IMR-90 (cell line): ENCODE measurements around the gene SLC25A12. TPM values are rescaled to one million over a fixed set of nuclear protein-coding genes. Genes with fewer than 3 reads are reported as not detected.

Experiments
- ATAC-seq: fragments of 200-7000 bp; cut with Tn5 transposase; 2 replicates; pipeline ENCODE4 v1.9.1; 2020; ENCODE audit warnings: low read depth, mild to moderate bottlenecking, moderate library complexity
- BruUV-seq: library from RNA; stranded (reverse); fragments of 400-500 nt; replicated peaks from 2 replicates; lab custom pipeline; 2021; lab: Mats Ljungman, UMichigan
- CTCF ChIA-PET: fragments of 300-600 bp; formaldehyde crosslinking; extraction: SDS; loops from one replicate; lab custom pipeline; 2021; ENCODE audit warnings: antibody characterized with exemption; lab: Yijun Ruan, JAX
- POLR2A ChIA-PET: fragments of 300-600 bp; sonication (Branson Sonifier 250); formaldehyde crosslinking; loops from one replicate; lab custom pipeline; 2022; ENCODE audit warnings: antibody characterized with exemption; ENCODE audit not compliant: unreplicated experiment; lab: Charles Lee
- DNase-seq: peaks from one replicate; pipeline ENCODE4 v3.0.0; 2013
- H2AFZ ChIP-seq: replicated peaks from 2 replicates; pipeline ENCODE3; 2013; ENCODE audit warnings: low read length, mild to moderate bottlenecking; ENCODE audit not compliant: poor library complexity
- H2AK5ac ChIP-seq: 2 replicates; pipeline ENCODE4 v1.6.1; 2013; ENCODE audit warnings: low read depth, low read length, inconsistent platforms
- H2AK9ac ChIP-seq: replicated peaks from 2 replicates; pipeline ENCODE3; 2013; ENCODE audit warnings: mild to moderate bottlenecking, low read depth, low read length, moderate library complexity; ENCODE audit not compliant: poor library complexity
- H2BK120ac ChIP-seq: 2 replicates; pipeline ENCODE4 v1.6.1; 2013; ENCODE audit warnings: low read depth, low read length, inconsistent platforms
- H2BK15ac ChIP-seq: 3 replicates; pipeline ENCODE4 v1.6.1; 2013; ENCODE audit warnings: low read depth, low read length, inconsistent platforms
- H2BK20ac ChIP-seq: 2 replicates; pipeline ENCODE4 v1.6.1; 2013; ENCODE audit warnings: low read depth, mild to moderate bottlenecking, inconsistent platforms, low read length, moderate library complexity
- H2BK5ac ChIP-seq: 2 replicates; pipeline ENCODE4 v1.6.1; 2013; ENCODE audit warnings: mild to moderate bottlenecking, low read depth, low read length, inconsistent platforms; ENCODE audit not compliant: poor library complexity, severe bottlenecking
- H3K14ac ChIP-seq: replicated peaks from 2 replicates; pipeline ENCODE4 v1.6.1; 2013; ENCODE audit warnings: low read depth, low read length, inconsistent platforms
- H3K18ac ChIP-seq: 2 replicates; pipeline ENCODE4 v1.6.1; 2013; ENCODE audit warnings: low read depth, low read length, control low read depth
- H3K23ac ChIP-seq: 2 replicates; pipeline ENCODE4 v1.6.1; 2013; ENCODE audit warnings: low read depth, low read length, inconsistent platforms
- H3K27ac ChIP-seq: 2 replicates; pipeline ENCODE4 v1.5.1; 2013; ENCODE audit warnings: mild to moderate bottlenecking, control low read depth, low read length; ENCODE audit not compliant: insufficient read depth
- H3K27me3 ChIP-seq: 2 replicates; pipeline ENCODE4 v1.6.1; 2013; ENCODE audit warnings: low read length; ENCODE audit not compliant: control insufficient read depth, insufficient read depth
- H3K36me3 ChIP-seq: 2 replicates; pipeline ENCODE4 v1.6.1; 2013; ENCODE audit warnings: low read length, mixed read lengths; ENCODE audit not compliant: control insufficient read depth, insufficient read depth
- H3K4ac ChIP-seq: 2 replicates; pipeline ENCODE4 v1.6.1; 2013; ENCODE audit warnings: low read depth, low read length, inconsistent platforms
- H3K4me1 ChIP-seq: 2 replicates; pipeline ENCODE4 v1.6.1; 2013; ENCODE audit warnings: low read length, mixed read lengths; ENCODE audit not compliant: control insufficient read depth, insufficient read depth
- H3K4me2 ChIP-seq: 2 replicates; pipeline ENCODE4 v1.6.1; 2013; ENCODE audit warnings: low read depth, mild to moderate bottlenecking, control low read depth, low read length, moderate library complexity
- H3K4me3 ChIP-seq: 2 replicates; pipeline ENCODE4 v1.5.1; 2013; ENCODE audit warnings: low read depth, mild to moderate bottlenecking, control low read depth, low read length, moderate library complexity; ENCODE audit not compliant: insufficient read depth
- H3K56ac ChIP-seq: 2 replicates; pipeline ENCODE4 v1.6.1; 2013; ENCODE audit warnings: low read length, inconsistent platforms; ENCODE audit not compliant: insufficient read depth; ENCODE audit errors: extremely low read depth
- H3K79me1 ChIP-seq, 2 experiments: 2 replicates each; pipeline ENCODE4 v1.6.1; 2013; ENCODE audit warnings: low read length in 2 of 2, inconsistent platforms in 1 of 2, low read depth in 1 of 2
- H3K9ac ChIP-seq: 2 replicates; pipeline ENCODE4 v1.6.1; 2013; ENCODE audit warnings: low read depth, low read length, control low read depth
- H3K9me1 ChIP-seq: 2 replicates; pipeline ENCODE4 v1.6.1; 2013; ENCODE audit warnings: low read length, inconsistent platforms; ENCODE audit not compliant: insufficient read depth
- H3K9me3 ChIP-seq: 2 replicates; pipeline ENCODE4 v1.6.1; 2013; ENCODE audit warnings: low read length; ENCODE audit not compliant: control insufficient read depth, insufficient read depth
- H4K20me1 ChIP-seq: 2 replicates; pipeline ENCODE4 v1.6.1; 2013; ENCODE audit warnings: low read length, inconsistent platforms; ENCODE audit not compliant: insufficient read depth
- H4K5ac ChIP-seq: 2 replicates; pipeline ENCODE4 v1.6.1; 2013; ENCODE audit warnings: mild to moderate bottlenecking, low read depth, low read length, control low read depth
- H4K8ac ChIP-seq, 2 experiments: 2 replicates each; pipeline ENCODE4 v1.6.1; 2013; ENCODE audit warnings: low read depth in 2 of 2, low read length in 2 of 2, control low read depth in 1 of 2, inconsistent platforms in 1 of 2
- H4K91ac ChIP-seq: 2 replicates; pipeline ENCODE4 v1.6.1; 2013; ENCODE audit warnings: low read depth, low read length, inconsistent platforms; ENCODE audit not compliant: insufficient read depth
- BHLHE40 ChIP-seq: fragments of 150-350 bp; IDR thresholded peaks from 2 replicates; pipeline ENCODE4 v1.6.1; 2016; ENCODE audit warnings: mild to moderate bottlenecking, low read depth, low read length
- CEBPB ChIP-seq: IDR thresholded peaks from 2 replicates; pipeline ENCODE4 v1.6.1; 2012; ENCODE audit warnings: low read depth, low read length, improper control_type of control experiment
- CHD1 ChIP-seq: IDR thresholded peaks from 2 replicates; pipeline ENCODE4 v1.6.1; 2012; ENCODE audit warnings: low read depth, low read length, improper control_type of control experiment
- CTCF ChIP-seq: conservative IDR thresholded peaks from 2 replicates; pipeline ENCODE4 v1.5.1; 2012; ENCODE audit warnings: mild to moderate bottlenecking, low read depth, low read length, improper control_type of control experiment
- ELK1 ChIP-seq: fragments of 150-350 bp; IDR thresholded peaks from 2 replicates; pipeline ENCODE4 v1.6.1; 2016; ENCODE audit warnings: low read depth, mild to moderate bottlenecking, low read length, moderate library complexity, borderline replicate concordance
- FOS ChIP-seq: fragments of 150-350 bp; IDR thresholded peaks from 2 replicates; pipeline ENCODE4 v1.6.1; 2016; ENCODE audit warnings: low read depth, low read length
- MAFK ChIP-seq: IDR thresholded peaks from 2 replicates; pipeline ENCODE4 v1.6.1; 2012; ENCODE audit warnings: low read depth, low read length, improper control_type of control experiment
- MAZ ChIP-seq: IDR thresholded peaks from 2 replicates; pipeline ENCODE4 v1.6.1; 2012; ENCODE audit warnings: low read depth, mild to moderate bottlenecking, low read length, improper control_type of control experiment, moderate library complexity, borderline replicate concordance
- MXI1 ChIP-seq: IDR thresholded peaks from 2 replicates; pipeline ENCODE4 v1.6.1; 2012; ENCODE audit warnings: low read depth, mild to moderate bottlenecking, low read length, moderate library complexity, borderline replicate concordance
- NFE2L2 ChIP-seq: fragments of 150-350 bp; IDR thresholded peaks from 2 replicates; pipeline ENCODE4 v1.6.1; 2016; ENCODE audit warnings: low read depth, mild to moderate bottlenecking, low read length
- POLR2A ChIP-seq: IDR thresholded peaks from 2 replicates; pipeline ENCODE4 v1.6.1; 2012; ENCODE audit warnings: mild to moderate bottlenecking, low read depth, low read length
- RAD21 ChIP-seq: IDR thresholded peaks from 2 replicates; pipeline ENCODE4 v1.6.1; 2012; ENCODE audit warnings: low read length, improper control_type of control experiment
- RFX5 ChIP-seq: IDR thresholded peaks from 2 replicates; pipeline ENCODE4 v1.8.0; 2012; ENCODE audit warnings: low read depth, mild to moderate bottlenecking, low read length, moderate library complexity
- SMC3 ChIP-seq: fragments of 150-350 bp; IDR thresholded peaks from 2 replicates; pipeline ENCODE4 v1.6.1; 2016; ENCODE audit warnings: low read depth, mild to moderate bottlenecking, antibody characterized with exemption, low read length, moderate library complexity
- USF2 ChIP-seq: fragments of 150-350 bp; IDR thresholded peaks from 2 replicates; pipeline ENCODE4 v1.6.1; 2017; ENCODE audit warnings: mild to moderate bottlenecking, antibody characterized with exemption, low read length, low read depth
- WGBS, 2 experiments: methylation state at CpG; one replicate each; pipeline versions ENCODE4 v1.1.5 to v1.1.7; 2013; ENCODE audit warnings: missing lambda C conversion rate in 2 of 2; ENCODE audit not compliant: insufficient read length in 1 of 2; ENCODE audit errors: extremely low coverage in 2 of 2; 5-methylcytosine and 5-hydroxymethylcytosine counted together
- dilution Hi-C: fragments of 300-500 bp; cut with HindIII; formaldehyde crosslinking; loops from one replicate; pipeline ENCODE4 v1.14.3; 2018; ENCODE audit warnings: low sequenced_read_pairs; ENCODE audit not compliant: unreplicated experiment
- in situ Hi-C: fragments of 300-500 bp; cut with MboI; formaldehyde crosslinking; loops from 3 replicates; pipeline ENCODE4 v1.14.3; 2019; ENCODE audit warnings: low sequenced_read_pairs, inconsistent platforms, mixed read lengths
- intact Hi-C: fragments of 100-400 bp; cut with micrococcal nuclease; formaldehyde crosslinking; loops from 2 replicates; pipeline ENCODE4 v1.10.0; 2022
- polyA plus RNA-seq, 3 experiments: library from polyadenylated mRNA; depleted of rRNA; stranded (reverse); fragments of >200 nt; gene quantifications; 2 replicates each; pipeline ENCODE4 v1.2.3, GENCODE V29; 2012; ENCODE audit warnings: low replicate concordance in 1 of 3
- total RNA-seq: library from RNA; depleted of rRNA; stranded (reverse); fragments of >200 nt; gene quantifications from 2 replicates; pipeline ENCODE4 v1.2.3, GENCODE V29; 2012

The SLC25A12 gene
- total and polyA plus RNA-seq, 2 of the 4 experiments (the other 2 are of a cell fraction), result 16.3 to 17.6 TPM

GRCh38 chr2:171858397-171858958 lies 35.6 kb downstream of the SLC25A12 start:
- Histone ChIP-seq H3K14ac (no peak overlapping the region), H3K27me3 (no peaks in the 10 kb centered on the region), H4K91ac (no peak overlapping the region), H2AK5ac (no peak overlapping the region), H3K4me1 (peaks cover 7% of the 10 kb centered on the region), H3K18ac (no peak overlapping the region), H3K56ac (no peak overlapping the region), H2BK5ac (no peak overlapping the region), H3K36me3 (no peaks in the 10 kb centered on the region), H3K9me1 (no peaks in the 10 kb centered on the region), H2AFZ (no peak overlapping the region), H3K27ac (no peak overlapping the region), H3K23ac (no peak overlapping the region), H3K4ac (no peak overlapping the region), H3K9ac (no peak overlapping the region), H2BK120ac (no peak overlapping the region), H3K4me2 (peak overlapping the region; percentile 33; the same call in 1 of the 2 replicates), H3K79me1 (no peaks in the 10 kb centered on the region; a peak in 2 of 4 replicates), H4K8ac (no peak overlapping the region), H2BK15ac (no peak overlapping the region), H3K9me3 (no peaks in the 10 kb centered on the region), H2AK9ac (no peak overlapping the region), H4K20me1 (no peaks in the 10 kb centered on the region), H3K4me3 (no peak overlapping the region), H4K5ac (no peak overlapping the region), H2BK20ac (no peak overlapping the region)
- TF ChIP-seq RFX5, result no peak
- no peak for TF ChIP-seq USF2
- no peak for TF ChIP-seq MAFK
- TF ChIP-seq MAZ, result no peak
- TF ChIP-seq MXI1, result no peak
- no peak for TF ChIP-seq SMC3
- TF ChIP-seq CHD1, result no peak
- TF ChIP-seq POLR2A, result no peak
- no peak for TF ChIP-seq BHLHE40
- no peak for TF ChIP-seq CEBPB
- TF ChIP-seq CTCF, result no peak
- TF ChIP-seq FOS, result no peak
- no peak for TF ChIP-seq ELK1
- no peak for TF ChIP-seq NFE2L2
- no peak for TF ChIP-seq RAD21
- ChIA-PET CTCF (interaction anchor here (0.9 kb wide), 1 partner anchor 9 kb away, joined by 10 read pairs; no protein-coding TSS in a partner anchor), POLR2A (no interaction called here)
- ATAC-seq (peak; percentile 32; the same call in 1 of the 2 replicates), DNase-seq (no peak)
- dilution Hi-C loops, result no loop called here
- no TSS peak for BruUV-seq
- in situ Hi-C loops, result no loop called here
- intact Hi-C loops, result no loop called here
- WGBS, 2 experiments, result no CpG with 5 or more reads among the region's 2 CpGs
